Measurements from ENCODE around the gene CRYL1. TPM values are rescaled to one million over a fixed set of nuclear protein-coding genes. Genes with fewer than 3 reads are reported as not detected.

Gene CRYL1
- total RNA-seq, 1 experiment from 2014 or later, result 6.7 TPM

GRCh38 chr13:20420938-20421337 lies 104.7 kb downstream of the CRYL1 start:
- ChIA-PET CTCF (no interaction called here), POLR2A (no interaction called here)
- DNase-seq, result no peak
- Histone ChIP-seq H3K36me3 (ENCODE audit: control insufficient read depth, insufficient read depth, low read length) (no peaks in the 10 kb centered on the region), H3K9me3 (no peaks in the 10 kb centered on the region), H3K4me3 (ENCODE audit: low read depth, low read length) (no peak overlapping the region), H3K27me3 (replicated peaks; ENCODE audit: control insufficient read depth, insufficient read depth, low read length) (no peaks in the 10 kb centered on the region; the same call in 1 of the 2 replicates), H3K4me1 (0 out of 2 replicates have a peak, but pooled peaks cover 3% of the 10 kb centered on the region)
- Mint-ChIP-seq H3K36me3 (ENCODE audit: insufficient read depth, unreplicated experiment) (no peaks in the 10 kb centered on the region), H3K27ac (ENCODE audit: unreplicated experiment) (no peak overlapping the region), H3K4me3 (ENCODE audit: unreplicated experiment) (no peak overlapping the region), H3K9me3 (ENCODE audit: unreplicated experiment) (no peaks in the 10 kb centered on the region), H3K27me3 (ENCODE audit: insufficient read depth, unreplicated experiment) (no peaks in the 10 kb centered on the region), H3K4me1 (ENCODE audit: low read depth, unreplicated experiment) (no peaks in the 10 kb centered on the region)
- intact Hi-C loops (cut with micrococcal nuclease; ENCODE audit: unreplicated experiment), result no loop called here
- TF ChIP-seq CTCF (IDR thresholded peaks at IDR 0.05; ENCODE audit: insufficient read depth in 1 of 2, low read depth in 1 of 2, low read length in 1 of 2, severe bottlenecking in 1 of 2, unreplicated experiment in 1 of 2), result no peak
- BruUV-seq (replicated peaks), result no TSS peak

GRCh38 chr13:20418953-20419352 lies 106.7 kb downstream of the CRYL1 start:
- ChIA-PET CTCF (no interaction called here), POLR2A (no interaction called here)
- Mint-ChIP-seq H3K36me3 (ENCODE audit: insufficient read depth, unreplicated experiment) (no peaks in the 10 kb centered on the region), H3K27ac (ENCODE audit: unreplicated experiment) (no peak overlapping the region), H3K27me3 (ENCODE audit: insufficient read depth, unreplicated experiment) (no peaks in the 10 kb centered on the region), H3K9me3 (ENCODE audit: unreplicated experiment) (no peaks in the 10 kb centered on the region), H3K4me3 (ENCODE audit: unreplicated experiment) (no peak overlapping the region), H3K4me1 (ENCODE audit: low read depth, unreplicated experiment) (no peaks in the 10 kb centered on the region)
- DNase-seq, result no peak
- Histone ChIP-seq H3K4me1 (0 out of 2 replicates have a peak, but pooled peaks cover 3% of the 10 kb centered on the region), H3K9me3 (no peaks in the 10 kb centered on the region), H3K4me3 (ENCODE audit: low read depth, low read length) (no peak overlapping the region), H3K36me3 (ENCODE audit: control insufficient read depth, insufficient read depth, low read length) (no peaks in the 10 kb centered on the region), H3K27me3 (replicated peaks; ENCODE audit: control insufficient read depth, insufficient read depth, low read length) (no peaks in the 10 kb centered on the region)
- no TSS peak for BruUV-seq (replicated peaks)
- intact Hi-C loops (cut with micrococcal nuclease; ENCODE audit: unreplicated experiment), result no loop called here
- TF ChIP-seq CTCF (IDR thresholded peaks at IDR 0.05; ENCODE audit: insufficient read depth in 1 of 2, low read depth in 1 of 2, low read length in 1 of 2, severe bottlenecking in 1 of 2, unreplicated experiment in 1 of 2), result no peak

GRCh38 chr13:20416223-20416745 lies 109.4 kb downstream of the CRYL1 start:
- BruUV-seq (replicated peaks), result no TSS peak
- intact Hi-C loops (cut with micrococcal nuclease; ENCODE audit: unreplicated experiment), result no loop called here
- 0 out of 2 replicates have a peak, but pooled peaks cover 3% of the 10 kb centered on the region for H3K4me1 ChIP-seq
- TF ChIP-seq CTCF (IDR thresholded peaks at IDR 0.05; ENCODE audit: insufficient read depth in 1 of 2, low read depth in 1 of 2, low read length in 1 of 2, severe bottlenecking in 1 of 2, unreplicated experiment in 1 of 2), result no peak
- ChIA-PET CTCF (no interaction called here), POLR2A (no interaction called here)
- Mint-ChIP-seq H3K4me1 (ENCODE audit: low read depth, unreplicated experiment) (no peaks in the 10 kb centered on the region), H3K27ac (ENCODE audit: unreplicated experiment) (no peak overlapping the region), H3K9me3 (ENCODE audit: unreplicated experiment) (no peaks in the 10 kb centered on the region), H3K4me3 (ENCODE audit: unreplicated experiment) (no peak overlapping the region), H3K36me3 (ENCODE audit: insufficient read depth, unreplicated experiment) (no peaks in the 10 kb centered on the region), H3K27me3 (ENCODE audit: insufficient read depth, unreplicated experiment) (no peaks in the 10 kb centered on the region)
- H3K27me3 ChIP-seq (replicated peaks; ENCODE audit: control insufficient read depth, insufficient read depth, low read length), result no peaks in the 10 kb centered on the region
- no peaks in the 10 kb centered on the region for H3K36me3 ChIP-seq (ENCODE audit: control insufficient read depth, insufficient read depth, low read length)
- no peaks in the 10 kb centered on the region for H3K9me3 ChIP-seq
- H3K4me3 ChIP-seq (ENCODE audit: low read depth, low read length), result no peak overlapping the region
- DNase-seq, result no peak

Data from Caco-2 (cell line).